Bronchial epithelial cell (primary cell): Measurements from ENCODE around the gene CYP39A1. TPM values are rescaled to one million over a fixed set of nuclear protein-coding genes. Genes with fewer than 3 reads are reported as not detected.

Experiments
- DNase-seq: peaks from one replicate; pipeline ENCODE4 v3.0.0-alpha.2; 2010; ENCODE audit warnings: low read depth
- FAIRE-seq: peaks from 2 replicates; lab custom pipeline; 2011; peaks lifted over from hg19 to GRCh38; lab: Jason Lieb, UNC
- H3K27me3 ChIP-seq: 2 replicates; pipeline ENCODE4 v1.5.1; 2011; ENCODE audit warnings: low read length; ENCODE audit not compliant: control insufficient read depth, insufficient read depth
- H3K36me3 ChIP-seq: 2 replicates; pipeline ENCODE4 v1.5.1; 2011; ENCODE audit warnings: low read length; ENCODE audit not compliant: control insufficient read depth, insufficient read depth
- H3K4me3 ChIP-seq: 2 replicates; pipeline ENCODE4 v1.5.1; 2011; ENCODE audit warnings: mild to moderate bottlenecking, low read depth, low read length, control low read depth
- CTCF ChIP-seq: IDR thresholded peaks from 2 replicates; pipeline ENCODE4 v1.5.1; 2011; ENCODE audit warnings: mild to moderate bottlenecking, moderate library complexity, low read length, control low read depth, inconsistent platforms; ENCODE audit not compliant: insufficient read depth, severe bottlenecking
- total RNA-seq: library from RNA; depleted of rRNA; stranded (reverse); fragments of >200 nt; gene quantifications from 2 replicates; pipeline ENCODE4 v1.2.1, GENCODE V29; 2014

CYP39A1 gene
- total RNA-seq: 5.0 and 17.4 TPM in 2 replicates

- Histone ChIP-seq H3K36me3 (no peaks in the 10 kb centered on the region), H3K27me3 (no peaks in the 10 kb centered on the region), H3K4me3 (peak within 1 kb of the TSS; percentile 73)
- peak; percentile 23 for FAIRE-seq
- no peak for TF ChIP-seq CTCF
- DNase-seq: peak; percentile 84
Observed at GRCh38 chr6:46652603-46653438, at the start of gene CYP39A1, which contains the start of gene SLC25A27. Gene CYP39A1, minus strand, starts transcription at chr6:46652818. Its CDS starts 236 bp downstream, at chr6:46652582. Gene SLC25A27, plus strand, starts transcription at chr6:46652975. Its CDS starts 218 bp downstream, at chr6:46653193.

- Histone ChIP-seq H3K27me3 (no peaks in the 10 kb centered on the region), H3K4me3 (no peak overlapping the region), H3K36me3 (no peaks in the 10 kb centered on the region)
- TF ChIP-seq CTCF: no peak
- FAIRE-seq: no peak
- DNase-seq: no peak
Observed at GRCh38 chr6:46699970-46700369, 47.4 kb upstream of the CYP39A1 start.

GRCh38 chr6:46690911-46691451 lies 38.4 kb upstream of the CYP39A1 start:
- DNase-seq: no peak
- H3K36me3 ChIP-seq: no peaks in the 10 kb centered on the region
- TF ChIP-seq CTCF: no peak
- H3K4me3 ChIP-seq: no peak overlapping the region
- FAIRE-seq: no peak
- H3K27me3 ChIP-seq: no peaks in the 10 kb centered on the region

- Histone ChIP-seq H3K4me3 (no peak overlapping the region), H3K27me3 (no peaks in the 10 kb centered on the region), H3K36me3 (no peaks in the 10 kb centered on the region)
- DNase-seq (no peak), FAIRE-seq (no peak)
- TF ChIP-seq CTCF: no peak
Observed at GRCh38 chr6:46690141-46690755, 37.6 kb upstream of the CYP39A1 start.

- Histone ChIP-seq H3K4me3 (no peak overlapping the region), H3K36me3 (no peaks in the 10 kb centered on the region), H3K27me3 (no peaks in the 10 kb centered on the region)
- DNase-seq (no peak), FAIRE-seq (peak; percentile 81)
- TF ChIP-seq CTCF: no peak
Observed at GRCh38 chr6:46689657-46690056, 37.0 kb upstream of the CYP39A1 start.
